GM11168 (cell line): Measurements from ENCODE around the gene FA2H.
"Not testable (repeated sequence)": the region's sequence is repeated elsewhere in the genome, so short reads cannot be mapped to it uniquely, and the experiment has no call there.

Source experiments
- in situ Hi-C: fragments of 300-500 bp; cut with MboI; formaldehyde crosslinking; loops from one replicate; pipeline ENCODE4 v1.12.0; 2022; ENCODE audit warnings: low sequenced_read_pairs; ENCODE audit not compliant: unreplicated experiment

The FA2H gene

DNA sequence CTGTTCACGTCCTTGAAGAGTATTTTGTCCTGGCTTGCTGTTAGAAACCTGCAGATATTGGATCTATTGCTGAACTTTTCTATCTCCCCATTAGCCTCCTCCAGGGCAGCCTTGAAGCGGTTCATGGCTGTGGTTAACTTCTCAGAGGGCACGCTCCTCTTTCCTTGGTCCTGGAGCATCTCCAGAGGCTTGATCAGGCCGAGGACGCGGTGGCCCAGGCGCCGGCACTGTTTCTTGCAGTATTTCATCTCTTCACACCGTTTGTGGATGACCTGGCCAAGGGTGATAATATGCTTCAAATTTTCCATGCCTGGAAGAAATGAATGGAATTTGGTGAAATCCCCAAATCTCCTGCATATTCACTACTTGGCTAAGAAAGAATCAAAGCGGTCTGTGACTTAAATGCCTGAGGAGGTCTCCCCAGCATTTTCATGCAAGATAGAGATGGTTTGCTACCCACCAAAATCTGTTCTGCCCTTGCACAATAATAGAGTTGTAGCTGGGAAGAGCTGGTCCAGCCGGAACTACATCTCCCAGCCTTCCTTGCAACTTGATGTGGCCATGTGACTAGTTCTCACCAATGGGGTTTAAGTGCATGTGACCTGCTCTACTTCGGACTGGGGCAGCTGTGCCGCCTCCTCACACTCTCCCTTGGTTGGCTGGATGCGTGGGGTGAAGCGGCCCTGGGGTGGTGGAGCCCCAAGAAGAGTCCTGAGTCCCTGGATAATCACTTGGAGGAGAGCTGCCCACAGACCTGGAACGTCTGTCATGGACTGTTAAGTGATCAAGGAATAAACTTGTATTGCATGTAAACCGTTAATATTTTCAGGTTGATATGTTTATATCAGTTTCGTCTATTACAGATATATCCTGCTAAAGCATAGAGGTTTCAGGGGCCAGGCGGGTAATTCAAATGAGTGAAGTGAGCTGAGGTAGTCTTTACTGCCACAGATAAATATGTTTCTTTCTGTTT, 78.9 kb downstream of the FA2H start:
- in situ Hi-C loops: no loop called here

DNA sequence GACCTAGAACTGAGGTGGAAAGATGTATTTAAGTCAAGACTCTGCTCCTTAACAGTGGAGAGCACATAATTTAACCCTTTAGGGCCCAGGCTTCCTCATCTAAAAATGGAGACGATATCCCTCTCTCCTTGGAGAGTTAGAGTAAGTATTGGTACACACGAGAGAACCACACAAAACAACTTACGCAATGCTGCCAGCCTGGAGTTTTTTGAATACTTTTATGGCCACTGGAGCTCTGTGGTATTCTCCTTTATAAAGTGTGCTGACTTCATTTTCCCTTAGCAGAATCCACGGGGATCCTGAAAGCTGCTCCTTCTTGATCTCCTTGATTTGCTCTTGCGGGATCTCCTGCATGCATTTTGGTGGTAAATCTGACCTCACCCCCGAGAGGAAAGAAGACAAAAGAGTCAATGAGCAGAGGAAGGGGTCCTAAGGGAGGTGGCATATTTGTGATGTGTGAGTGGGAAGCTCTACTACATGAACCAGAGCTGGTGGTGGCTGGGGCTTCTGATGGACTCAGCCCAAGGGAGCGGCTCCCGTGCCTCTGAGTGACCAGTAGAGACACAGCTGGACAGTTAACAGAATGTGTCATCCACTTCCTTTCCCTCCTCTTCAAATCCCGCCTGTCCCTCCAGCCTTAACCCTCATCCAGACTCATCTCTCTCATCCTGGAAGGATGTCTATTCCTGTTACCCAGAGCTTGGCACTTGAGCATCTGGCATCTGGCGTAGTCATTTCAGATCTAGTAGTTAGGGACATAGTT, 83.3 kb downstream of the FA2H start:
- in situ Hi-C loops: no loop called here

DNA sequence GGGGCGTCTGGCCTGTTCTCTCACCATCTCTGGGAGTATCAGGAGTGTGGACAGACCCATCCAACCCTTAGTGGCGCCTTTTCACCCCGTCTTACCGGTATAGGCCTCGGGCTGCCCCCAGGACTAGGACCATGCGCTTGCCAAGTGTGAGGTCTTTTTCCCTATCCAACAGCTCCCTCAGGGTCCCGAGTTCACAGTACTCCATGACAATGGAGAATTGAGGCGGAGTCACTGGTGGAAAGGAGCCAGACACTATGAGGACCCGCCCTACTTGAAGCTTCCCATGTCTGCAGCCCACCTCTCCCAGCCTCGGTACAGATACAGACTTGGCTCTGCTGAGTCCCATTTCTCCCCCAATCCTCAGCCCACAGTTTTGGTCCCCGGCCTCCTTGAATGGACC, 92.1 kb downstream of the FA2H start:
- in situ Hi-C loops: no loop called here

DNA sequence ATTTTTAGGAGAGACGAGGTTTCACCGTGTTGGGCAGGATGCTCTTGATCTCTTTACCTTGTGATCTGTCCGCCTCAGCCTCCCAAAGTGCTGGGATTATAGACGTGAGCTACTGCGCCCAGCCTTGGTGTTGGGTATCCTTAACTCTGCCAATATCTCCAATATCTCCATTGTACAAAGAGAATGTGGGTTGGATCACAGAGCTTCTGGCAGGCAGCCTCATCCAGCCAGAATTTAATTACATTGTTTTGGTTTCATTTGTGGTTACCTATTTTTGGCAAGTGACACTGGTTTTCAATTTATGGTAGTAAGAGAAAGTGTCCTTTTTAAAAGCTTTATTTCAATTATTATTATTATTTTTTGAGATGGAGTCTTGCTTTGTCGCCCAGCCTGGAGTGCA, 93.9 kb downstream of the FA2H start:
- in situ Hi-C loops: no loop called here

DNA sequence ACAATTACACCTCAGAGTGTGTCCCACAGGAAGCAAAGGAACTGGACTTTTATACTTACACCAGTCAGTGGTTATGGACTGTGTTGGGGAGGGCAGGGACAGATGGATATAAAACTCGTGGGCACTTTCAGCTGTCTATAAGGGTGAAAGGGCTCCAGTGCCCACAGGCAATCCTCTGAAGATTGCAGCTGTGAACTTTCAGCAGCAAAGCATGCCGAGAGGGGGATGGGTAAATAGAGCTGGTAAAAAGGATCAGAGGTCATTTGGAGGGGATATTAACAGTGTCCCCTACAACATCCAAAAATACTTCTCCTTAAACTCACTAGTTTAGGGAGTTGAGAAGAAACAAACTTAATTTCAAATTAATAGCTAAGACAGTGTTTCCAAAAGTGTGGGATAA, 94.6 kb downstream of the FA2H start:
- in situ Hi-C loops: no loop called here

DNA sequence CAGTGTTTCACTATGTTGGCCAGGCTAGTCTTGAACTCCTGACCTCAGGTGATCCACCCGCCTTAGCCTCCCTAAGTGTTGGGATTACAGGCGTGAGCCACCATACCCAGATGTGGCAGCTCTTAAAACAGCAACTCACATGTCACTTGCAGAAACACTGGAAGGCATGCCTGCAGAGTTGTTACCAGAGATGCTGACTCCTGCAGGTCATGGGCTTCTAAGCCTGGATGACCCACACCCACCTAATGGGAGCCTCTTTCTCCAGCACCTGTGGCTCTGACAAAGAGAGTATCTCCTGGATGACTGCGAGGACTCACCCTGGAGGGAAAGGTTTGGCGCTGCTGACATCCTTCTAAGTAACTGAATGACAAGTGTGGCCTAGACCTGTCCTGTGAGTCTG, 96.8 kb downstream of the FA2H start:
- in situ Hi-C loops: no loop called here

DNA sequence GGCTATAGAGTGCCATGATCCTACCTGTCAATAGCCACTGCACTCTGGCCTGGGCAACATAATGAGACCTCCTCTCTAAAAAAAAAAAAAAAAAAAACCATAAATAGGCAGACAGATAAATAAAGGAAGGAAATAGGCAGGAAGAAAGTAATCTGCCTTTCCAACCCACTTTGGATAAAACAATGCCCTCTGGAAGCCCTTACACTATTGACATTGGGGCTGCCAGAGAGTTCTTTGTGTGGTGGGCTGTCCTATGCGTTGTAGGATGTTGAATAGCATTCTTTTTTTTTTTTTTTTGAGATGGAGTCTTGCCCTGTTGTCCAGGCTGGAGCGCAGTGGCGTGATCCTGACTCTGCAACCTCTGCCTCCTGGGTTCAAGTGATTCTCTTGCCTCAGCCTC, 100.7 kb downstream of the FA2H start:
- in situ Hi-C loops: no loop called here

DNA sequence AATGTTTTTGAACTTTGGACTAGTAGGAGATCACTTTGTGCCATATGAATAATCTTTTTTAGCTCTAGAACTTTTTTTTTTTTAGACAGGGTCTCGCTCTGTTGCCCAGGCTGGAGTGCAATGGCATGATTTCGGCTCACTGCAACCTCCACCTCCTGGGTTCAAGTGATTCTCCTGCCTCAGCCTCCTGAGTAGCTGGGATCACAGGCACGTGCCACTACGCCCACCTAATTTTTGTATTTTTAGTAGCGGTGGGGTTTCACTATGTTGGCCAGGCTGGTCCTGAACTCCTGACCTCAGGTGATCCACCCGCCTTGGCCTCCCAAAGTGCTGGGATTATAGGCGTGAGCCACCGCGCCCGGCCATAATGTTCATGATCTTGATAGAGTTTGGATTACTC, 105.7 kb downstream of the FA2H start:
- in situ Hi-C loops: not testable (repeated sequence)

DNA sequence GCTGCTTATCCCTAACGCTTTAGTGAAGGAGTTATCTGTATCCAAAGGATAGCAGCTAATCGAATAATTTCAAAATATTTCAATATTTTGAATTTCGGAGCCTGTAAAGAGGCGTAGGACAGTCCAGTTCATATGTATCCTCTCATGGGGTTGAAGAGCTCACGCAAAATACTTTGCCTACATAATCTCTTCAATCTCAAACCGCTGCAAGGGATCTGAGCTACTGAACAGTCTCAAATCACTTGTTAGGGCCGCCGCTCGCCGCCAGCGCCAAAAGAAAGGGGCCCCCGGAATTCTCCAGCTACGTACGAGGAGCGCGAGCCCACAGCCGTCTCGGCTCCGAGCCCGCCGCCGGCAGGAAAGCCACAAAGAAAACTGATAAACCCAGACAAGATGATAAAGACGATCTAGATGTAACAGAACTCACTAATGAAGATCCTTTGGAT, 107.3 kb downstream of the FA2H start:
- in situ Hi-C loops: no loop called here

DNA sequence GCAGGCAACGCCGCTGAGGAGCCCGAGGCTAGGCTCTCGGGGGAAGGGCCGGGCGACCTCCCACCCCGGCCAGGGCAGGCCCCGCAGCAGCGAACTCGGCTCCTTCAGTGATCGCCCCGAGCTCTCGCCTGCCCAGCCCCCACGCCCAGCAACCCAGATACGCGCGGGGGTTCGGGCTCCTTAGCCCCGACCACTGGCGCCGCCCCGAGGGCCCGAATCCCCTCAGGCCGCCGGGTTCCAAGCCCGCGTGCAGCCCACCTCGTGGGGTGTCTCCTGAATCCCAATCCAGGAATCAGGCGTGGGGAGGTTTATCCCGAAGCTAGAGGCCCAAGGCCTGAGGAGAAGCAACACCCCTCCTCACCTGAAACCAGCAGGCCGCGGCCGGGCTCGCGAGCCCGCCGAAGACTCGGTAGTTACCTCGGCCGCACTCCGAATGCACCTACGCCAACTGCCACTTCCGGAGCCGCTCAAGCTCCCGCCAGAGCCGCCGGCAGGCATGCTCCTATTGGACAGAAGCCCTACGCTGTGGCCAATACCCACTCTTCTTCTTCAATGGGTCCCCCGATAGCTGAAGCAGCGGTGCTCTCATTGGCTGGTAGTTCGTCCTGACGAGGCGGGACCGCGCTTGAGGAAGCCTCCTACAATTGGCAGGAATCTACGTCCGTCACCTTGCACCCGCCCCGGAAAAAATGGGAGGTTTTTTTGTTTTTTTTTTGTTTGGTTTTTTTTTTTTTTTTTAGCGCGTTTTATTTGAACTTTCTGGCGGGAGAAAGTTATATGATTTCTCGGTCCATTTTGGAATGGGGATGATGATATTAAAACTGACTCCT, 108.0 kb downstream of the FA2H start, which contains the start of gene RFWD3:
RFWD3 (minus strand) TSS at position 453 of the 830 bp plus-strand sequence. CDS start 5,428 bp downstream, outside the sequence.
- in situ Hi-C loops: no loop called here

DNA sequence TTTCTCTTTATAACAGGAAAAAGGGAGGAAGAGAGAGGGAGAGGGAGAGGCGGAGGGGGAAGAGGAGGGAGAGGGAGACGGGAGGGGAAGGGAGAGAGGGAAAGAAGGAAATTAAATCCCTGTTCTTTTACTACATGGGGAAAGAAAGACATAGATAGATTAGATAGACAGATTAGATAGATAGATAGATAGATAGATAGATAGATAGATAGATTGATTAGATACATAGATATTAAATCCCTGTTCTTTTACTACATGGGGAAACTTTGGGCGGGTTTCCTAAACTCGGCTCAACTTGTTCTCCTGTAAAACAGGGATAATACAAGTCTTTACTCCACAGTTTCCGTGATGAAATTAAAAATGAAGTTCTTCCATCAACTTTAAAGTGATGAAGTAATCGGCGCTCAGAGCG, 108.6 kb downstream of the FA2H start:
- in situ Hi-C loops: no loop called here
